Stimulated activated CD4-positive, alpha-beta T cell treated with anti-CD3 and anti-CD28 coated beads, Interleukin-2, amount 100 ng/mL, for 24 hours (primary cell): ENCODE results near the gene MAGT1.
"Not testable (repeated sequence)": the region's sequence is repeated elsewhere in the genome, so short reads cannot be mapped to it uniquely, and the experiment has no call there.

Experiments
- DNase-seq, 2 donors: peaks; one replicate each; pipeline ENCODE4 v3.0.0-alpha.2; 2020

MAGT1 gene

GRCh38 chrX:77894921-77895886 is at the start of gene MAGT1:
MAGT1 (minus strand) TSS chrX:77895435; CDS start chrX:77895410, 25 bp downstream.
- DNase-seq, result peak; percentile 83 to 86

- DNase-seq, result not testable (repeated sequence)
Measured at GRCh38 chrX:77945031-77945430, 49.8 kb upstream of the MAGT1 start.

GRCh38 chrX:77938083-77938680 is 42.9 kb upstream of the MAGT1 start:
- DNase-seq, result no peak

- no peak for DNase-seq
Measured at GRCh38 chrX:77937291-77937690, 42.1 kb upstream of the MAGT1 start.

- no peak for DNase-seq
Measured at GRCh38 chrX:77936299-77936698, 41.1 kb upstream of the MAGT1 start.

GRCh38 chrX:77935886-77936285 is 40.7 kb upstream of the MAGT1 start:
- DNase-seq, result no peak

GRCh38 chrX:77930581-77930980 is 35.3 kb upstream of the MAGT1 start:
- no peak for DNase-seq

GRCh38 chrX:77925764-77926163 is 30.5 kb upstream of the MAGT1 start:
- DNase-seq, result no peak

GRCh38 chrX:77924320-77924859 is 29.2 kb upstream of the MAGT1 start:
- no peak for DNase-seq

- no peak for DNase-seq
Measured at GRCh38 chrX:77922787-77923186, 27.6 kb upstream of the MAGT1 start.

GRCh38 chrX:77919370-77919769 is 24.1 kb upstream of the MAGT1 start:
- not testable (repeated sequence) for DNase-seq

- no peak for DNase-seq
Measured at GRCh38 chrX:77918568-77918967, 23.3 kb upstream of the MAGT1 start.

- DNase-seq, result no peak
Measured at GRCh38 chrX:77917294-77917933, 22.2 kb upstream of the MAGT1 start.

GRCh38 chrX:77910108-77910840 is 15.0 kb upstream of the MAGT1 start, which contains the start of gene ATP7A:
ATP7A (plus strand) TSS chrX:77910693; CDS start chrX:77971642, 60,949 bp downstream.
- DNase-seq, result peak; percentile 86 to 91

GRCh38 chrX:77901506-77901905 is 6.3 kb upstream of the MAGT1 start:
- DNase-seq, result no peak

- DNase-seq, result no peak
Measured at GRCh38 chrX:77900688-77901087, 5.5 kb upstream of the MAGT1 start.

GRCh38 chrX:77899081-77899828 is 4.0 kb upstream of the MAGT1 start, which contains the start of gene COX7B:
COX7B (plus strand) TSS chrX:77899468; CDS start chrX:77899554, 86 bp downstream.
- DNase-seq, result peak; percentile 33 to 54

GRCh38 chrX:77893713-77894112 is 1.5 kb downstream of the MAGT1 start:
- no peak for DNase-seq

- no peak for DNase-seq
Measured at GRCh38 chrX:77892887-77893286, 2.3 kb downstream of the MAGT1 start.

- not testable (repeated sequence) for DNase-seq
Measured at GRCh38 chrX:77881418-77881817, 13.8 kb downstream of the MAGT1 start.

- DNase-seq, result no peak
Measured at GRCh38 chrX:77875372-77875771, 19.9 kb downstream of the MAGT1 start.

GRCh38 chrX:77831544-77831943 is 63.7 kb downstream of the MAGT1 start:
- DNase-seq, result not testable (repeated sequence)
